Neural cell (in vitro differentiated cells): Measurements from ENCODE around the gene DPP10. TPM values are rescaled to one million over a fixed set of nuclear protein-coding genes. Genes with fewer than 3 reads are reported as not detected.

ENCODE experiments used
- H2AFZ ChIP-seq: fragments of 200-600, 300-800 bp; sonication (generic), shearing (Covaris generic); 2 replicates; pipeline ENCODE4 v1.6.0; 2014; ENCODE audit warnings: low read depth, mild to moderate bottlenecking, antibody characterized with exemption, low read length, moderate library complexity
- H3F3A ChIP-seq: fragments of 200-600 bp; shearing (Covaris generic); 2 replicates; pipeline ENCODE4 v1.6.1; 2016; ENCODE audit warnings: mild to moderate bottlenecking, moderate library complexity, mixed read lengths, antibody characterized with exemption, low read length; ENCODE audit not compliant: insufficient read depth, poor library complexity, severe bottlenecking
- H3K27ac ChIP-seq: fragments of 200-600, 300-800 bp; sonication (generic), shearing (Covaris generic); 2 replicates; pipeline ENCODE4 v1.5.1; 2014; ENCODE audit warnings: mild to moderate bottlenecking, low read length, moderate library complexity
- H3K27me3 ChIP-seq: fragments of 300-800, 200-600 bp; sonication (generic), shearing (Covaris generic); 2 replicates; pipeline ENCODE4 v1.6.0; 2014; ENCODE audit warnings: mild to moderate bottlenecking, low read depth, low read length, moderate library complexity; ENCODE audit not compliant: insufficient read depth
- H3K36me3 ChIP-seq: fragments of 300-800, 200-600 bp; sonication (generic), shearing (Covaris generic); 2 replicates; pipeline ENCODE4 v1.5.1; 2014; ENCODE audit warnings: mild to moderate bottlenecking, antibody characterized with exemption, low read length, moderate library complexity; ENCODE audit not compliant: insufficient read depth
- H3K4me2 ChIP-seq: fragments of 300-800, 200-600 bp; sonication (generic), shearing (Covaris generic); 2 replicates; pipeline ENCODE4 v1.6.0; 2014; ENCODE audit warnings: mild to moderate bottlenecking, low read length
- H3K4me3 ChIP-seq: fragments of 300-800, 200-600 bp; sonication (generic), shearing (Covaris generic); 2 replicates; pipeline ENCODE4 v1.5.1; 2014; ENCODE audit warnings: mild to moderate bottlenecking, low read length, moderate library complexity
- H3K79me2 ChIP-seq: fragments of 200-600 bp; shearing (Covaris generic); replicated peaks from 2 replicates; pipeline ENCODE4 v1.6.0; 2014; ENCODE audit warnings: mild to moderate bottlenecking, low read length, moderate library complexity; ENCODE audit not compliant: insufficient read depth
- H3K9ac ChIP-seq: fragments of 300-800, 200-600 bp; sonication (generic), shearing (Covaris generic); 2 replicates; pipeline ENCODE4 v1.6.1; 2016; ENCODE audit warnings: mild to moderate bottlenecking, low read length, mixed read lengths
- H3K9me2 ChIP-seq: fragments of 200-600 bp; shearing (Covaris generic); 2 replicates; pipeline ENCODE4 v1.6.1; 2016; ENCODE audit warnings: mild to moderate bottlenecking, low read length, mixed read lengths; ENCODE audit not compliant: insufficient read depth
- H3K9me3 ChIP-seq: fragments of 200-600, 300-800 bp; sonication (generic), shearing (Covaris generic); 2 replicates; pipeline ENCODE4 v1.6.1; 2016; ENCODE audit warnings: mild to moderate bottlenecking, mixed run types, low read length, moderate library complexity, mixed read lengths
- H4K20me1 ChIP-seq: fragments of 200-600 bp; shearing (Covaris generic); 2 replicates; pipeline ENCODE4 v1.6.1; 2016; ENCODE audit warnings: mild to moderate bottlenecking, mixed run types; ENCODE audit not compliant: insufficient read depth
- CTCF ChIP-seq: fragments of 450-650 bp; IDR thresholded peaks from 2 replicates; pipeline ENCODE4 v1.5.1; 2014; ENCODE audit warnings: antibody characterized with exemption, mild to moderate bottlenecking, moderate library complexity; ENCODE audit not compliant: poor library complexity, severe bottlenecking
- EP300 ChIP-seq: fragments of 450-650 bp; conservative IDR thresholded peaks from 2 replicates; pipeline ENCODE4 v1.6.1; 2014; ENCODE audit warnings: antibody characterized with exemption, mild to moderate bottlenecking, moderate library complexity; ENCODE audit not compliant: poor library complexity, severe bottlenecking
- EZH2 ChIP-seq: fragments of 200-600, 300-800 bp; shearing (Covaris generic), sonication (generic); IDR thresholded peaks from 2 replicates; pipeline ENCODE4 v1.6.1; 2014; ENCODE audit warnings: antibody characterized with exemption, low read length, borderline replicate concordance, mild to moderate bottlenecking; ENCODE audit not compliant: insufficient read depth, poor library complexity, severe bottlenecking
- MXI1 ChIP-seq: fragments of 450-650 bp; conservative IDR thresholded peaks from 2 replicates; pipeline ENCODE4 v1.6.1; 2014; ENCODE audit warnings: antibody characterized with exemption, mild to moderate bottlenecking; ENCODE audit not compliant: poor library complexity, severe bottlenecking
- POLR2AphosphoS5 ChIP-seq: IDR thresholded peaks from 2 replicates; pipeline ENCODE4 v1.6.1; 2012
- RAD21 ChIP-seq: fragments of 450-650 bp; conservative IDR thresholded peaks from 2 replicates; pipeline ENCODE4 v1.6.1; 2014; ENCODE audit warnings: antibody characterized with exemption, mild to moderate bottlenecking, moderate library complexity
- REST ChIP-seq: IDR thresholded peaks from 2 replicates; pipeline ENCODE4 v1.6.1; 2012; ENCODE audit warnings: borderline replicate concordance
- SMC3 ChIP-seq: fragments of 450-650 bp; conservative IDR thresholded peaks from 2 replicates; pipeline ENCODE4 v1.6.1; 2014; ENCODE audit warnings: antibody characterized with exemption, mild to moderate bottlenecking, moderate library complexity; ENCODE audit not compliant: poor library complexity
- TAF1 ChIP-seq: IDR thresholded peaks from 2 replicates; pipeline ENCODE4 v1.6.1; 2012; ENCODE audit warnings: low read depth
- polyA plus RNA-seq: library from polyadenylated mRNA; depleted of rRNA; stranded (reverse); fragments of >200 nt; gene quantifications from 2 replicates; pipeline ENCODE4 v1.2.3, GENCODE V29; 2014

DPP10 gene
- polyA plus RNA-seq, 1 donor from 2014 or later, result 13.9 TPM

GRCh38 chr2:115684345-115684744 is 1241.9 kb downstream of the DPP10 start:
- Histone ChIP-seq H3K4me3 (peak overlapping the region; percentile 12), H3K27ac (peak overlapping the region; percentile 72), H3K27me3 (no peaks in the 10 kb centered on the region), H3K9me2 (no peaks in the 10 kb centered on the region), H3K36me3 (no peaks in the 10 kb centered on the region), H3K9ac (peak overlapping the region; percentile 17), H3K9me3 (peaks cover 3% of the 10 kb centered on the region), H3K79me2 (no peaks in the 10 kb centered on the region), H3F3A (no peaks in the 10 kb centered on the region), H3K4me2 (peak overlapping the region; percentile 32), H2AFZ (no peak overlapping the region), H4K20me1 (no peaks in the 10 kb centered on the region)
- no peak for TF ChIP-seq MXI1
- peak; percentile 88 for TF ChIP-seq REST
- peak; percentile 37 for TF ChIP-seq EP300
- TF ChIP-seq SMC3, result peak; percentile 23
- no peak for TF ChIP-seq CTCF
- no peak for TF ChIP-seq TAF1
- TF ChIP-seq EZH2, result no peak
- TF ChIP-seq RAD21, result no peak
- TF ChIP-seq POLR2AphosphoS5, result no peak

- no peaks in the 10 kb centered on the region for H3F3A ChIP-seq
- H2AFZ ChIP-seq, result no peak overlapping the region
- no peak overlapping the region for H3K4me2 ChIP-seq
- no peak for TF ChIP-seq EZH2
- no peak for TF ChIP-seq TAF1
- no peak for TF ChIP-seq EP300
- TF ChIP-seq RAD21, result no peak
- no peak for TF ChIP-seq SMC3
- TF ChIP-seq REST, result no peak
- no peak for TF ChIP-seq POLR2AphosphoS5
- no peak for TF ChIP-seq MXI1
- no peak for TF ChIP-seq CTCF
- no peaks in the 10 kb centered on the region for H3K9me3 ChIP-seq
- no peaks in the 10 kb centered on the region for H4K20me1 ChIP-seq
- H3K9me2 ChIP-seq, result no peaks in the 10 kb centered on the region
- H3K36me3 ChIP-seq, result no peaks in the 10 kb centered on the region
- H3K27ac ChIP-seq, result no peak overlapping the region
- no peaks in the 10 kb centered on the region for H3K79me2 ChIP-seq
- no peak overlapping the region for H3K4me3 ChIP-seq
- no peak overlapping the region for H3K9ac ChIP-seq
- no peaks in the 10 kb centered on the region for H3K27me3 ChIP-seq
Measured at GRCh38 chr2:115691409-115691808, 1249.0 kb downstream of the DPP10 start.
